Mesenchymal stem cell (in vitro differentiated cells and primary cell): ENCODE results near the gene DIPK1B.
A peak's percentile ranks its signal among the peaks of the same experiment; 100 is the strongest.

ENCODE experiments used
- DNase-seq: peaks from one replicate; pipeline ENCODE4 v3.0.0-alpha.2; 2013
- H2AFZ ChIP-seq: one replicate; pipeline ENCODE4 v1.6.1; 2013; ENCODE audit warnings: low read depth, mild to moderate bottlenecking, control low read depth, inconsistent platforms, low read length, moderate library complexity
- H2AK5ac ChIP-seq: 2 replicates; pipeline ENCODE4 v1.6.1; 2013; ENCODE audit warnings: low read length, moderate library complexity, mild to moderate bottlenecking, inconsistent platforms; ENCODE audit not compliant: severe bottlenecking
- H2BK120ac ChIP-seq: one replicate; pipeline ENCODE4 v1.6.1; 2013; ENCODE audit warnings: low read depth, mild to moderate bottlenecking, inconsistent platforms, low read length, moderate library complexity
- H2BK12ac ChIP-seq, 2 experiments: one replicate each; pipeline ENCODE4 v1.6.1; 2013; ENCODE audit warnings: inconsistent platforms in 2 of 2, low read length in 2 of 2, mild to moderate bottlenecking in 2 of 2, moderate library complexity in 2 of 2, control low read depth in 1 of 2
- H2BK15ac ChIP-seq: one replicate; pipeline ENCODE4 v1.6.1; 2013; ENCODE audit warnings: mild to moderate bottlenecking, low read depth, inconsistent platforms; ENCODE audit not compliant: poor library complexity, severe bottlenecking
- H2BK5ac ChIP-seq: 2 replicates; pipeline ENCODE4 v1.6.1; 2013; ENCODE audit warnings: low read depth, mild to moderate bottlenecking, low read length, control low read depth, inconsistent platforms; ENCODE audit not compliant: poor library complexity, severe bottlenecking
- H3K14ac ChIP-seq, 2 experiments: one replicate each; pipeline ENCODE4 v1.6.1; 2013; ENCODE audit warnings: inconsistent platforms in 2 of 2, low read length in 2 of 2, control low read depth in 1 of 2, mild to moderate bottlenecking in 1 of 2, moderate library complexity in 1 of 2
- H3K18ac ChIP-seq, 2 experiments: one replicate each; pipeline ENCODE4 v1.6.1; 2013; ENCODE audit warnings: inconsistent platforms in 2 of 2, low read length in 2 of 2, control low read depth in 1 of 2, low read depth in 1 of 2, mild to moderate bottlenecking in 1 of 2
- H3K23ac ChIP-seq, 2 experiments: one replicate each; pipeline ENCODE4 v1.6.1; 2013; ENCODE audit warnings: inconsistent platforms in 2 of 2, low read length in 2 of 2, mild to moderate bottlenecking in 2 of 2, moderate library complexity in 2 of 2, control low read depth in 1 of 2
- H3K27ac ChIP-seq: 2 replicates; pipeline ENCODE4 v1.5.1; 2013; ENCODE audit warnings: mild to moderate bottlenecking, moderate library complexity, low read length, control low read depth, inconsistent platforms; ENCODE audit not compliant: poor library complexity, severe bottlenecking
- H3K27me3 ChIP-seq, 2 experiments: 2 replicates each; pipeline versions ENCODE4 v1.6.1 to v1.7.0; 2013; ENCODE audit warnings: low read length in 2 of 2, mild to moderate bottlenecking in 2 of 2, moderate library complexity in 2 of 2, control low read depth in 1 of 2, inconsistent platforms in 1 of 2; ENCODE audit not compliant: control insufficient read depth in 1 of 2, insufficient read depth in 1 of 2
- H3K36me3 ChIP-seq, 2 experiments: 2 replicates each; pipeline versions ENCODE4 v1.6.1 to v1.7.0; 2013; ENCODE audit warnings: low read length in 2 of 2, control low read depth in 1 of 2, inconsistent platforms in 1 of 2, low read depth in 1 of 2, mild to moderate bottlenecking in 1 of 2; ENCODE audit not compliant: insufficient read depth in 2 of 2, control insufficient read depth in 1 of 2
- H3K4ac ChIP-seq, 2 experiments: one replicate each; pipeline ENCODE4 v1.6.1; 2013; ENCODE audit warnings: inconsistent platforms in 2 of 2, low read length in 2 of 2, mild to moderate bottlenecking in 2 of 2, moderate library complexity in 2 of 2, control low read depth in 1 of 2, low read depth in 1 of 2
- H3K4me1 ChIP-seq: 2 replicates; pipeline ENCODE4 v1.6.1; 2013; ENCODE audit warnings: low read depth, low read length, control low read depth; ENCODE audit not compliant: control insufficient read depth, insufficient read depth
- H3K4me2 ChIP-seq: 2 replicates; pipeline ENCODE4 v1.6.1; 2013; ENCODE audit warnings: low read length, mild to moderate bottlenecking, inconsistent platforms; ENCODE audit not compliant: poor library complexity, severe bottlenecking
- H3K4me3 ChIP-seq, 2 experiments: 2 replicates each; pipeline versions ENCODE4 v1.5.1 to v1.7.0; 2013; ENCODE audit warnings: low read length in 2 of 2, mild to moderate bottlenecking in 2 of 2, control low read depth in 1 of 2, low read depth in 1 of 2; ENCODE audit not compliant: insufficient read depth in 1 of 2
- H3K79me1 ChIP-seq: replicated peaks from 2 replicates; pipeline ENCODE4 v1.6.1; 2013; ENCODE audit warnings: mild to moderate bottlenecking, control low read depth, low read length, inconsistent platforms; ENCODE audit not compliant: poor library complexity, severe bottlenecking
- H3K9ac ChIP-seq: 2 replicates; pipeline ENCODE4 v1.7.0; 2013; ENCODE audit warnings: mild to moderate bottlenecking, low read length, moderate library complexity
- H3K9me3 ChIP-seq: 2 replicates; pipeline ENCODE4 v1.7.0; 2013; ENCODE audit warnings: mild to moderate bottlenecking, low read length; ENCODE audit not compliant: control insufficient read depth
- H4K8ac ChIP-seq: one replicate; pipeline ENCODE4 v1.6.1; 2013; ENCODE audit warnings: inconsistent platforms, mild to moderate bottlenecking, low read length, moderate library complexity
- H4K91ac ChIP-seq: one replicate; pipeline ENCODE4 v1.6.1; 2013; ENCODE audit warnings: mild to moderate bottlenecking, low read length, inconsistent platforms
- WGBS: methylation state at CpG from one replicate; pipeline ENCODE4 v1.1.7; 2013; ENCODE audit warnings: mixed read lengths; 5-methylcytosine and 5-hydroxymethylcytosine counted together

The DIPK1B gene

DNA sequence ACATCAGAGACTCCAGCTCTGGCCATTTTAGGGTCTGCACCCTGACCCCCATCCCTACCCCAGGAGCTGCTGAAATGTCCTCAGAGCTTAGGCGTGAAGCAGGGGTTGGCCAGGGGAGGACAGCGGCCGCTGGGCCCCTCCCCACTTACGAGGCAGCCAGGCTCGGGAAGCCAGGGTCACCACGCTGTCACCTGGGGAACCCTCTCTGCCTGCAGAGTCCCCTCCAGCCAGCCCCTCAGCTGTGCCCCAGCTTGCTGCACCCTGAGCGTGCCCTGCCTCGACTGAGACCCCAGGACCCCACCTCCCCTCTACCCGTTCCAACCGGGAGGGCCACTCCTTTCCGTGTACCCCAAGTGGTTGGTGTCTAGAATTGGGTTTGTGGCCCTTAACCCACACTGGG, 27.7 kb downstream of the DIPK1B start:
- Histone ChIP-seq H2BK12ac (no peak overlapping the region), H2AFZ (no peak overlapping the region), H2BK5ac (no peak overlapping the region), H4K8ac (no peak overlapping the region), H2BK120ac (no peak overlapping the region), H3K9me3 (no peaks in the 10 kb centered on the region), H3K4me1 (peaks cover 2% of the 10 kb centered on the region), H3K27ac (no peak overlapping the region), H3K79me1 (no peaks in the 10 kb centered on the region), H3K14ac (no peak overlapping the region), H3K4ac (no peak overlapping the region), H3K27me3 (peaks cover 62 to 73% of the 10 kb centered on the region in 2 experiments), H3K23ac (no peak overlapping the region), H3K18ac (no peak overlapping the region), H3K9ac (no peak overlapping the region), H4K91ac (no peak overlapping the region), H3K36me3 (no peaks in the 10 kb centered on the region), H2BK15ac (no peak overlapping the region), H3K4me3 (no peak overlapping the region), H2AK5ac (no peak overlapping the region), H3K4me2 (no peak overlapping the region)
- WGBS: 90% methylated on average over 11 of the region's 11 CpGs
- no peak for DNase-seq

DNA sequence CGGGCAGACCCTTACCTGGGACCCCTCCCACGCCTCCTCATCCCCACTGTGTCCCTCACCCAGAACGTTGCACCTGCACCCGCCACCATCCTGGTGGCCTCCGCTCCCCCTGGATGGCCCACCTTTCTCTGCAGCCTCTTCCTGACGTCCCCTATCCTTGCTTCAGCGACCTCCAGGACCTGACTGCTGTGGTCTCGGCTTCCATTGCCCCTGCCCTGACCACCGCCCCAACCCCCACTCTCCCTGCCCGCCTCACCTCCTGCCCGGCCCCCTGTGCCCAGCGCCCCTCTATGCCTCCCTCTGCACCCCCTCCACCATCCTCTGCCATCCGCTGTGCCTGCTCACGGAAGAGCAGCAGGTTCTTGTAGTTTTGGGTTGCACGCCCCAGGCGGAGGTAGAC, 28.1 kb downstream of the DIPK1B start:
- H3K14ac ChIP-seq: no peak overlapping the region
- no peaks in the 10 kb centered on the region for H3K9me3 ChIP-seq
- no peak overlapping the region for H3K18ac ChIP-seq
- no peak overlapping the region for H2BK120ac ChIP-seq
- H4K8ac ChIP-seq: no peak overlapping the region
- H3K4ac ChIP-seq: no peak overlapping the region
- no peak overlapping the region for H4K91ac ChIP-seq
- no peak overlapping the region for H2AK5ac ChIP-seq
- peaks cover 2% of the 10 kb centered on the region for H3K4me1 ChIP-seq
- no peak overlapping the region for H3K4me3 ChIP-seq
- no peak for DNase-seq
- WGBS: 84% methylated on average over 16 of the region's 16 CpGs
- H3K27me3 ChIP-seq: peaks cover 62 to 75% of the 10 kb centered on the region in 2 experiments
- H3K23ac ChIP-seq: no peak overlapping the region
- H3K79me1 ChIP-seq: no peaks in the 10 kb centered on the region
- H2BK5ac ChIP-seq: no peak overlapping the region
- H3K4me2 ChIP-seq: no peak overlapping the region
- no peak overlapping the region for H3K9ac ChIP-seq
- H3K36me3 ChIP-seq: no peaks in the 10 kb centered on the region
- H2BK12ac ChIP-seq: no peak overlapping the region
- no peak overlapping the region for H2AFZ ChIP-seq
- H2BK15ac ChIP-seq: no peak overlapping the region
- no peak overlapping the region for H3K27ac ChIP-seq

DNA sequence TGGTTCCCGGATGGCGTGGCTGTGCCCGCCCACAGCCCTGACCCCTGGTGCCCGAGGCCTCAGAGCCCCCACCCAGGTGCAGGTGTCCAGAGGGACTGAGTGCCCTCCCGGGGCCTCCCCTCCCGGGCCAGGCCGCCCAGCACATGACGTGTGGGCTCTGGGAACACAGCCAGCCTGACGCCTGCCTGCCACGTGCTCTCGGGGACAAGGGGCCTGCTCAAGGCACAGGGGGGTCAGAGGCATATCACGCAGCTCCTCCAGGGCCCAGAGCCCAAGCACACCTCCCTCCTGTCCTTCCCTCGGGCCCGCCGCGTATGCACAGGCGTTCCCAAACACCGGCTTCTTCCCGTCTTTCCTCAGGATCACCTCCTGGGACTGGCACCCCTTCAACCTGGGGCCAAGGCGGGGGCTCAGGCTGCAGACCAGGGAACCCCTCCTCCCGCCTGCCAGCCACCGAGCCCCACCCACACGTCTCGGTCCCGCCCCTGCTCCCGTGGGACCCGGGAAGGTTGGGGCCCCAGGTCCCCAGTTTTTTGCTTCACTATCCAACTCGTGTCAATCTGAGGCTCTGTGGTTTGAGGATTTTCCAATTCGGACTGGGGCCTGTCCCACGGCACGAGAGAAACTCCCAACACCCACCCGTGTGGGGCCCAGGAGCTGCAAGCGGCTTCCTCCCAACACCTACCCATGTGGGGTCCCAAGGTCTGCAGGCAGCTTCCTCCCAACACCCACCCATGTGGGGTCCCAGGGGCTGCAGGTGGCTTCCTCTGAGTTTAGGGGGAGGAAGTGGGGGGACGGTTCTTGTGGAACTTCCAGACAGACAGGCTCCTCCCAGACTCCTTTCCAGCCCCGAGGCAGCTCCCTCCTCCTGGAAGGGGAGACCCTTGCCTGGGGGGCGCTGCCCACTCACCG, 28.9 kb downstream of the DIPK1B start:
- Histone ChIP-seq H3K4me2 (no peak overlapping the region), H4K8ac (no peak overlapping the region), H3K79me1 (no peaks in the 10 kb centered on the region), H2BK5ac (no peak overlapping the region), H3K4me3 (no peak overlapping the region), H2AFZ (no peak overlapping the region), H4K91ac (peak overlapping the region; percentile 52), H3K23ac (no peak overlapping the region), H3K4me1 (peaks cover 2% of the 10 kb centered on the region), H3K27me3 (peaks cover 58 to 75% of the 10 kb centered on the region in 2 experiments), H3K18ac (no peak overlapping the region), H3K14ac (no peak overlapping the region), H2BK120ac (no peak overlapping the region), H2BK15ac (no peak overlapping the region), H2BK12ac (no peak overlapping the region), H2AK5ac (no peak overlapping the region), H3K9me3 (no peaks in the 10 kb centered on the region), H3K4ac (no peak overlapping the region), H3K27ac (no peak overlapping the region), H3K9ac (no peak overlapping the region), H3K36me3 (no peaks in the 10 kb centered on the region)
- 80% methylated on average over 35 of the region's 37 CpGs for WGBS
- DNase-seq: no peak

DNA sequence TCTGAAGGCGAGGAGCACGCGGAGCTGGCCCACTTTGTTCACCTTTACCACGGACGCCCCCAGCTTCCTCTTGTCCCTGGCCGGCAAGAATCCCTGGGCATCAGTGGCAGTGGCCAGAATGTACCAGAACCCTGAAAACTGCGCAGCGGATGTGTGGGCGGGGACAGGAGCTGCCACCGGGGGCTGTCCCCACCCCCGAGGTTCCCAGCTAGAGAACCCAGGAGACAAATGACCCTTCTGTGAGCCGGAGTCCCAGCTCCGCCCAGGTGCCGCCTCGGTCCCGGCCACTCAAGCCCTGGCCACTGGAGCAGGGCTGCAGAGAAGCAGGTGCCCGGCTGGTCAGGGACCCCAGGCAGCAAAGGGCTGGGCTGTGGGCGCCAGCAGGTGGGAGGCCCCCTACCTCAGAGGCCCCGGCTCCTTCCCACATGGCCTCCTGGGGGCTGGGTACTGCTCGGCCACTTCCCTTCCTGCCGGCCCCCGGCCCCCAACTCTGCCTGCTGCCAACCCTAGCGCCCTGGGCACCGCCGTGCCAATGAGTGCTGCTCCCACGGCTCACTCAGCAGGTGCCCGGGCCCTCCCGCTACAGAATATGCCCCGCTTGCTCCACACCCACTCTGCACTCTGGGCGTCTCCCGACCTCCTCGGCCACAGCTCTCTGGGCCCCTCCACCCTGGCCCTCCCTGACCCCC, 29.7 kb downstream of the DIPK1B start:
- Histone ChIP-seq H4K91ac (peak overlapping the region; percentile 52), H2BK15ac (no peak overlapping the region), H2BK120ac (no peak overlapping the region), H2AK5ac (no peak overlapping the region), H3K79me1 (no peaks in the 10 kb centered on the region), H3K9ac (no peak overlapping the region), H3K23ac (no peak overlapping the region), H2BK12ac (no peak overlapping the region), H3K4me3 (no peak overlapping the region), H3K18ac (no peak overlapping the region), H2AFZ (no peak overlapping the region), H3K36me3 (no peaks in the 10 kb centered on the region), H3K27ac (no peak overlapping the region), H3K4ac (no peak overlapping the region), H3K4me1 (peaks cover 2% of the 10 kb centered on the region), H4K8ac (no peak overlapping the region), H3K4me2 (no peak overlapping the region), H3K14ac (peak overlapping the region in 1 of 2 experiments; percentile 46), H3K9me3 (no peaks in the 10 kb centered on the region), H3K27me3 (peaks cover 58 to 73% of the 10 kb centered on the region in 2 experiments), H2BK5ac (no peak overlapping the region)
- 74% methylated on average over 32 of the region's 32 CpGs for WGBS
- DNase-seq: no peak
